Inferior parietal cortex (tissue), 1 donor: ENCODE results near the gene MACROD1.
A peak's percentile ranks its signal among the peaks of the same experiment; 100 is the strongest.

ENCODE experiments used
- DNase-seq: peaks from one replicate; pipeline ENCODE4 v3.0.0-alpha.2; 2016; ENCODE audit errors: extremely low spot score

The MACROD1 gene

DNA sequence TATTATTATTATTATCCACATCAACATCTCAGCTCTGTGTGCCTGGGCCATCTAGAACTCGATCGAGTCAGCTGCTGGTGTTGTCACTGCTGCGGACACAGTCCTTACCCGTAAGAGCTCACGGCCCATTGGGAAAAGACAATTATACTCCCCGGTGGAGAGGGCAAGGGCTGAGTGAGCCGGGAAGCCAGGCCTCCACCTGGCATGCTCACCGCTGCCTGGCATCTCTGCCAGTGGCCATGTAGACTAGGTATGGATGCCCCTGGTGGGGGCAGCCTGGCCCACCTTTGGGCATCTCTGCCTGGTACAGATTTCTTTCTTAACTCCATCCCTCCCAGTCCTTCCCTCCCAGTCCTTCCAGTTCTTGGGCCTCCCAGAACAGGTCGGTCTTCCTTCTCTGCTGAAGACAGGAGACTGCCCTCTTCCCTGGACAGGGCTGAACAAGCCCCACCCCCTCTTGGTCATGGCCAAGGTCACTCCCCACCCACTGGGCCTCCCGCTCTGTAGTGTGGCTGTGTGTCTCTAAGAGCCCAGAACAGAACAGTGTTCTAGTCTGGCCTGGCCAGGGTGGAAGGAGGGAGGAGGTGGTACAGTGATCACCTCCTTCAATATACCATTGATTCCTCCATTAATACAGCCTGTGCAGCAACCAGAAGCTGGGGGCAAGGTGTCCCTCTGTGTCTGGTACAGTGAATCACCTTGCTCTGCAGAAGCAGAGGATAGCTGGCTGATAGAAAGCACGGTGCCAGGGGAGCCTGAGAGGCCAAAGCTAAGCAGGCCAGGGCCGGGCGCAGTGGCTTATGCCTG is 72.5 kb downstream of the MACROD1 start:
- DNase-seq, result no peak

DNA sequence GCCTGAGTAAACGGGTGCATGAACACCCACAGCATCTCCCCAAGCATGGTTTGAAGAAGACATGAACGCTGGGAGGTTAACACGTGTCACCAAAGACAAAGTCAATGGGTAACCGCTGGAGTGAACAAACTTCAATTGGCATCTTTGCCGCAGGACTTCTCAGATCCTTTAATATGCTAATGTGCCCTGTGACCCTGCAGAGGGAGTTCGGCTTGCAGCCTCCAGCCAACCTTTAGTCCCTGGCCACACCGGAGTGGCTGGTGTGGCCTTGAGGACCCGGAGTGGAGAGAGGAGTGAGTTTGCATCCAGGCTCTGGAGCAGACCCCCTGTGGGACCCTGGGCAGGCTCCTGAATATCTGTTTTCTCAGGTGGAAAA is 73.2 kb downstream of the MACROD1 start:
- no peak for DNase-seq

DNA sequence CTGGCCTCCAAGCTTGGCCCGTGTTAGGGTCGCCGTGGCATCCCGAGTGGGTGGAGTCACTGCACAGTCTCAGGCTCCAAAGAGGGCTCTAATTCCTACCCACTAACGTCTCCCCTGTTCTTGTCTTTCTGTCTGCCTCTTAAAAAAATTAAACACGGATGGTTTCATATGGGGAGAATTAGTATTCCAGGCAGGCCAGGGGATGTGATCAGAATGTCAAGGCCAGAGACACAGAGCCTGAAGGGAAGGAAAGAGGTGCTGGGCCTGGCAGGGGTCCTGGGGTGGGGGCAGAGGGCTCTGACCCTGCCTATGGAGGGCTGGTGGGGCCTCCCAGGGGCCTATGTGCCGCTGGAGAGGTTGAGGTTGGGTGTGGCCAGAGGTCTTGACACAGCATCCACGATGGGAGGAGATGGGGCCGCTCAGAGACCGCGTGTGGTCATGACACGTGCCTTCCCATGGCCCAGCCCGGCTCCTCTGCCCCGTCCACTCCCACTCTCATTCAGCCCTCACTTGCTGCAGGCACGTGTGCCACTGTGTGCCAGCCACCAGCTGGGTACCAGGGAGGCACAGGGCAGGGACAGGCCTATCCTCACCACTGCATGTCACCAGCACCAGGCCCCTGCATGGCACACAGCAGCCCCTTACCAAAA is 73.7 kb downstream of the MACROD1 start:
- DNase-seq, result peak; percentile 69

DNA sequence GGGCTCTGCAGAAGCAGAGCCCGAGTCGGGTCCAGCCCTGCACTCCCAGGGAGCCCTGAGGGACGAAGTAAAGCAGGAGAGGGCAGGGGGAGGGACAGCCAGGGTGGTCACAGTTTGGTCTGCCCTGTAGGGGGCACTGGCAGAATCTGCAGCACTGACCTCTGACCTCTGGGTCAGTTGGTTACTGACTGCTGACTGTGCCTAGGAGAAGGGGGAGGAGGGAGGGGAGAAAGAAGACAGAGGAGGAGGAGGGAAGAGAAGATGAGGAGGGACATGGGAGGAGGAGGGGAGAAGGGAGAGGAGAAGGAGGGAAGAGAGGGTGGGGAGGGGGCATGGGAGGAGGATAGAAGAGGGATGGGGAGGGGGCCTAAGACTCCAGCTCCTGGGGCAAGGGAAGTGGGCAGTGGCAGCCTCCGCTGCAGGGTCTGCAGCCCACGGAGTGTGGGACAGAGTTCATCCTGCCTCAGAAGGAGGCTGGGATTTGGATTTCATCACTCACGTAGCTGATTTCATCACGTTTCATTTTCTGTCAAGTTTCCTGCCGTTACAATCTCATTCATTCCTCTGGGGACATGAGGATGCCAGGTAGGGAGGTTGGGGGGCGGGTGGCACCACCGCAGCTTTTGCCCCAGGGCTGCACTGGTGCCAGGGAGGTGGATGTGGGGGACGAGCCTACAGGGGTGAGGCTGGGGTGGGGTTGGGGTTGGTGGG is 75.0 kb downstream of the MACROD1 start:
- DNase-seq, result no peak

DNA sequence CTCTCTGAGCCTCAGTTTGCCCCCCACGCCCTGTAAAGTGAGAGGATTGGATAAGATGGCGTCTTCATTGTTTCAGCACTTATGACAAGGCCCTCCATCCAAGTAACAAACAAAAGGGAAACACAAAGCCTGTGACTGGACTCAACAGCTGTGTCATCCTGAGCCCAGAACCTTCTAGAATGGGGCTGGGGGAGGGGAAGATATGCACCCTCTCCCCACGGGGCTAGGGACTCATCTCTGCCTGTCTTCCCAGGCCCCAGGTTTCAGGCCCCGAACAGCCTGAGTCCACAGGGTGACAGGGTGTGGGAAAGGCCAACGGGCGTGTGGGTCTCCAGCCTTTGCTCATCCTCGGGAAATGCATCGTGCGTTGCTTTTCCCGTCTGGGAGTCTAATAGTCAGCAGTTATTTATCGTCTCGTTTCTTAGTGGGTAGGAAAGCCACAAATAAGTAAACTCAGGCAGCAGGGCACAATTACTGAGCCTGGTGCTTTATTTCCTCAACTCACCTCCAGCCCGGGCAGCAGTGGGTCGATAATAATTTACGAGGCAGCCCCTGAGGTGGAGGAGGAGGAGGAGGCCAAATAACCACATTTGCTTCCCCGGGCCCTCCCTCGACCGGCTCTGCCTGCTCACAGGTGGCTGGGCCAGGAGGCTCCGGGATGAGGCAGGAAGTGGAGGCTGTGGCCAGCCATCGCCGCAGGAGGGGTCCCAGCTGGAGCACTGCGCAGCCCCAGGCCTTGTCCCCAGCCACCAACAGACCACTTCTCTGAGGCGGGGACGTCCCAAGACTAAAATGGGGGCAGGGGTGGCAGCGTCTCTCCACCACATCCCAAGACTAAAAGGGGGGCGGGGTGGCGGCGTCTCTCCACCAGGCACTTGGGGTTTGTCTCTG is 75.8 kb downstream of the MACROD1 start:
- DNase-seq, result no peak

DNA sequence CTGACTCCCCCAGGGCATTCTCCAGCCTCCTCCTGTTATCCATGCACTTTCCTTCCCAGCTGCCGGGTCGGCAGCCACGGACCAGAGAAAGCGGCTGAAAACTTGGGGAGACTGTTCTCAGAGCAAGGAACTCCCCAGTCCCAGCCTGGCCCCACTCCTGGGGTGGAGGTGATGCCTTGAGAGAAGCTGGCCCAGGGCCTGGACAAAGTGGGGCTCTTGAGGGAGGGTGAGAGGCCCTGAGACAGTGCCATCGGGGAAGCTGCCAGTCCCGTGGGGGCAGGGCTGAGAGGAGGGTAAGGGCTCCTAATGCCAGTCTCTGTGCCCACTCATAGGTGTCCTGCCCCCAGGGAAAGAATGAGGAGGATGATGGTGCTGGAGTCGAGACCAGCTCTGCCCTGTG is 76.4 kb downstream of the MACROD1 start:
- DNase-seq, result no peak

DNA sequence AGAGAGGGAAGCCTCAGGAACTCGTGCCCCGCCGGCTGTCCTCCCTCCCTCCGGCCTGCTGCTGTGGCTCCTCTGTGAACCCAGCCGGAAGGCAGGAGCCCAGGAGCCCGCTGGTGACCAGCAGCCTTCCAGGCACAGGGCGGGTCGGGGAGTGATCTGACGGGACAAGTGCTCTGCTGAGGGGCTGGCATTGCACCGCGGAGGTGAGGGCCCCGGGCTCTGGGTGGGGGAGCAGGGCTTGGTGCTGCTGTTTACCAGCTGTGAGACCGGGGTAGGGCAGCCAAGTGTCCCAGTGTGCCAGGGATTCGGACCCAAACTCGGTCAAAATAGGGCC is 76.9 kb downstream of the MACROD1 start:
- no peak for DNase-seq

DNA sequence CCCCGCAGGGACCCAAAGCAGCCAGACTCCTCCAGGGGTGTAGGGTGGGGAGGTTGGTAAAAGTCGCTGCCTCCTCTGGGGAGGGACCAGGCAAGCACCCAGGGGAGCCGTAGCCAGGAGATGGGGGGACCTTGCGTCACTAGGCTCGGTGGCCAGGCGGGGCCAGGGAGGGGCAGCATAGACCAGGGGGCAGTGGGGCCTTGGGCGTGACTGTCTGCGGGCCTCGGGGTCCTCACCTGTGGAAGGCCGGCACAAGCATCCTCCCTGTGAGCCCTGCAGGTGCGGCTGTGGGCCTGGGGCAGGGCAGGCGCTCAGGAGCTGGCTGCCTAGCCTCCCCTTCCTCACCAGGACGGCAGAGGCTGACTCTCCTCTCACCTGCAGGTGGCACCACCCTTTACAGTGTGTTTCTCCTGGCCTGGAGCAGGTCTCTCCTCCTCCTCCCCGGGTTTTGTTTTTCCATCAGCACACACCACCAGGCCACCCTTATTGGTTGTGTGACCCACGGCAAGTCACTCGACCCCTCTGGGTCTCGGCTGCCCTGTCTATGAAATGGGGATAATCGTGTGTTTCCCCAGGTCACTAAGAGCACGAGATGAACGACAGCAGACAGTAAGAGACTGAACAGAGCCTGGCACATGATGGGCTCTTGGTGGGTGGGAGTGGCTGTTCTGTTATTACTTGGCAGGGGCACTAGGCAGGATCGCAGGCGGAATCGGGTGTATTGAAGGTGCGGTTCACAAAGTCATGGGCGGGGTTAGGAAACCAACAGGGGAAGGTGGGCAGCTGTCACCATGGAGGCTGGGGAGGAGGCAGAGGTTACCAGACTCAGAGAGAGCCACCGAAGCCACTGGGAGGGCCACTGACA is 77.5 kb downstream of the MACROD1 start:
- DNase-seq, result no peak

DNA sequence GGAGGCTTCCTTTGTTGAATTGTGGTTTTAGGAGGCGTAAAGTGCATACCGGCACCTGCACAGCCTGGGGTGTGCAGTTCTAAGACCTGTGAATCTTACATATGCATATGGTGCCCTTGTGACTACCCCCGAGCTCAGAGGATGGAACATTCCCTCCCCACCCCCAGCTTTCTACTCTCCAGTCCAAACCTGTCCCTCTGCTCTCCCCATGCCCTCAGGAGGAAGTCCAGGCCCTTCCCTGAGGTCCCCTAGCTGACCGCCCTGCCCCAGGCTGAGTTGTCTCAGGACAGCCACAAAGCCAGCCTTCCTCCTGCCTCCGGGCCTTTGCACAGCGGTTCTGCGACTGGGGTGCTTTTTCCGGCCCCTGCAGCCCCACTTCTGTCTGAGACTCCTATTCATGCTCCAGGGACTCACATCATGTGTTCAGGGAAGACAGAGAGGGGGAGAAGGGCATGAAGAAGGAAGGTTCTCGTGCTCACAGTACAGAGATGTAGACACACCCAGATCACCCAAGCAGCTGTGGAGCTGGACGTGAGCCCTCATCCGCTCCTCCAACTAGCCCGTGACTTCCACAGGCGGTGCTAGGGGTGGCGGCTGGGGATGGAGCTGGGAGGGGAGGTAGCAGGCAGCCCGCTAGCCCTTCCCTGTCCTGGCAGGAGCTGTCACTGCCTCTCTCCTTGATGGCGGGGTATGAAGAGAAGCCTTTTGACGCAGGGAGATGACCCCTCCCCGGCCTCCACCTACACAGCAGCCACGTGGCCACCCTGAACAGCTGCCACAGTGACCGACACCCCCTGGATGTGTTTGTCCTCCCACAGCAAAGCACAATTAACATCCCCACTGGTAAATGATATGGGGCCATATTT is 79.4 kb downstream of the MACROD1 start:
- no peak for DNase-seq

DNA sequence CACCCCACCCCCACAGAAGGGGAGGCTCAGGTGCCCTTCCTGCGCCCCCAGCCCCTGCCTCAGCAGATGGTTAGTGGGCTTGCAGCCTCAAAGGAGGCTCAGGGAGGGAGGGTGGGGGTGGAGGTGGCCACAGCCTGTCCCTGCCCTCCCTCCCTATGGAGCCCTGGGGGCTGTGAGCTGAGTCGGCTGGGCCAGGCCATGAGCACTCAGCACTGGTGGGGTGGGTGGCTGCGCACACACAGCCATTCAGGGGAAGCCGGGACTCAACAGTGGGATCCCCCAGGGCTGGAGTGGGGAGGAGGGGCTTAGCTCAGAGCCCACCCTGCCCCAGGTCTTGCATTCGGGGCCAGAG is 80.0 kb downstream of the MACROD1 start:
- no peak for DNase-seq

DNA sequence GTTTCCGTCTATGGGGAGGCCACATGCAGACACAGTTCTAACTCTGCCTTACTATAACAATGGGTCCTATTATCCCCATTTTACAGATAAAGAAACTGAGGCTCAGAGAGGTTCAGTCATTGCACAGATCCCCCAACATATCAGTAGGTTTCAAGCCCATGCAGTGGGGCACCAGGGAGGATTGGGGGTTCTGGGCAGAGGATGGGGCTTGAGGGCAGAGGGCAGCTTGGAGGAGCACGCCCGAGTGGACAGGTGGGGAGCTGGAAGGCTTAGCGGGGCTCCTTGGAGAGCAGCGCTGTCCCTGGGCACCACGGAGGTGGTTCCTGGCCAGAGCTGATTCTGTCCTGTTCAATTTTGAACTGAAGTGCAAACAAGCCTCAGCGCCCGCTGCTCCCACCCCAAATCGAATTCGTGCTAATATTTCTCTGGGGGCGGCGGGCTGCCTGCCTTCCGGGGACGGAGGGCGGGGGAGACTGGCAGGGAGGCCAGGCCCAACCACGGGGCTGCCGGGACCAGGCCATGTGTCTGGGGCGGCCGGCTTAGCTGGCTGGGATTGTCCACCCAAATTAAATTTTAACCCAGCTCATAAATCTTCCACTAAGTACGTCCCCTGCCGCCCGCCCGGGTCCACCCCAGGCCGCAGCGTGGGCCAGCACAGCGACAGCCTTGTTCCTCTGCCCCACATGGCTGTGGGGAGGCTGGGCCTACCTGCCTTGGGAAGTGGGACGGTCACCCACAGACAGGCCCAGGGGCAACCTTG is 80.8 kb downstream of the MACROD1 start:
- DNase-seq, result no peak

DNA sequence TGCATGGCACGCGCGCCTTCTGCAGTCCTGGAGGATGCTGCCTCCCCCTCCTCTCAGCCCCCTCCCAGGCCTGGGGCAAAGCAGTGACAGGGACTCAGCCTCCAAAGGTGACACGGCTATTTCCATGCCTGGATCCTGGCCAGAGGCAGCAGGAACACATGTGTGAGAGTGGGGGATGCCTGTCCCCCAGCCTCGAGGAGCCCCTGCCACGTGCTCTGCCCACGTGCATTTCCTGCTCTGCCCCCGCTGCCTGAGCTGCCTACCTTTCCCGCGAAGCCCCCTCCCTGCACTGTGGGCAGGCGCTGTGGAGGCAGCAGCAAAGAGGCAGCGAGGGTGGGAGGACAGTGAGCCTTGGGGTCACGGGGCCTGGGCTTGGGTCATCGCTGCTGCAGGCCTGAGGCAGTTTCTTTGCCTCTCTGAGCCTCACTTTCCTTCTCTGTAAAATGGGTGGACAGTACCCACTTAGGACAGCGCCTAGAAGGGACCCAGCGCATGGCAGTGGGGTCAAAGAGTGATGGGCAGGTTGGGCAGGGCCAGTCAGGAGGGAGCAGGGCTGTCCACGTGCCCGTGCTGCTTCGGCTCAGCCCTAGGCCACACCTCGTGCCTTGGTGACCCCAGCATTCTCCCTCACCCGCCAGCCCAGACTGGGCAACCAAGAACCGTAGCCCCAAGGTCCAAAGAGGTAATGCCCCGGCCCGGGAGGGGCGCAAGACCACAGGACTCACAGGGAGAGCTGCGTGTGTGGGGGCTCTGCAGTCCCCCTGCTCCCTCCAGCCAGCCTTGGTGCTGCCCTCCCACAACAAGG is 81.6 kb downstream of the MACROD1 start:
- no peak for DNase-seq

DNA sequence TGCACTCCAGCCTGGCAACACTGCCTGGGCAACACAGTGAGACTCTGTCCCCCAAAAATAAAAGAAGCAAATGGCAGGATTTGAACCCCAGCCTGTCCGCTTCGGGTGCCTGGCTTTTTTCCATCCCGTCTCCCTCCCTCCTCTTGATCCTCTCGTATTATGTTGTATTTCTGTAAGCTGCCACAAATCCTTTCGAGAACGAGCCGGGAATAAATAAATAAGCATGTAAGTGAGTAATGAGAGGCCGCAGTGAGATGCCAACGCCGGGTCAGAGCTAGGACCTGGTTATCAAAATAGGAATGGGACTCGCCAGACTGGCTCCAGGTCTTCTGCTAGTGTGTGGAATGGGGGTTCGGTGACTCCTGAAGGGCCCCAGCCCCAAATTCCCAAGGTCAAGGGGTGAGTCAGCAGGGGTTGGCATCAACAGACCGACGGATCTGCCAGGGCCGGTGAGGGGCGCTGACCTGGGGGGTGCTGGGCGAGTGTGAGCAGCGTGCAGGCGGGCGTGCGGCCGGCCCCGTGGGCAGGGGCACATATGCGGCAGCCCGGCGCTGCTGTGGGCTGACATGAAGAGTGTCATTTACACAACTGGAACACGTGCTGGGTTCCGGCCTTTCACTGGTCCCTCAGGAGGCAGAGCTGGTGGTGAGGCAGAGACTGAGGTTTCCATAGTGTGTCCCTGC is 82.4 kb downstream of the MACROD1 start:
- no peak for DNase-seq

DNA sequence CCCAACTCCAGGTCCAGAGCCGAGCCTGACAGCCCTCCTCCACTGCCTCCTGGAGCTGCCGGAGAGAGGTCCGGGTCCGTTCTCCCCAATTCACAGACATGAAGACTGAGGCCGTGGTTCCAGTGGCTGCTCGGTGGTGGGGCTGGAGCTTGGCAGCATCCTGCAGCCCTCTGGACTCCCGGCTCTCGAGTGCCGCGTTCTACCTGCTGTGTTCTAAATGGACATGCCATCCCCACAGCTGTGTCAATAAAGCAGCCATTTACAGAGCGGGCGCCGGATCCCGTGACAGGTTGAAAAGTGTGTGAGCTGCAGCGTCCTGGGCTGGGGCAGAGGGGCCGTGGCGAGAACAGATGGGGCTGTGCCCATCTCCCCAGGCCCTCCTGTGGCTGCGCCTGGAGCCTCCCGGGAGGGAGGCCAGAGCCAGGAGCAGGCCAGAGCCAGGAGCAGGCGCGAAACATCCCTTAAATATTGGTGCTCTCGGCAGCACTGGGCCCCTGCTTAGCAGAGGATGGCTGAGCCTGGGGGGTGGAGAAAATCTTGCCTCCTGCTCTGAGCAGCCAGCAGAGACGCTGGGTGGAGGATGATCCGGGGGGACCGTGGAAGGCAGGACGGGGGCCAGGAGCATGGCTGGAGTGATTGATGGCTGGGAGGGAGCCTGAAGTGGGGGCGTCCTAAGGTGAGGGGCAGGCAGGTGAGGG is 84.0 kb downstream of the MACROD1 start:
- no peak for DNase-seq

DNA sequence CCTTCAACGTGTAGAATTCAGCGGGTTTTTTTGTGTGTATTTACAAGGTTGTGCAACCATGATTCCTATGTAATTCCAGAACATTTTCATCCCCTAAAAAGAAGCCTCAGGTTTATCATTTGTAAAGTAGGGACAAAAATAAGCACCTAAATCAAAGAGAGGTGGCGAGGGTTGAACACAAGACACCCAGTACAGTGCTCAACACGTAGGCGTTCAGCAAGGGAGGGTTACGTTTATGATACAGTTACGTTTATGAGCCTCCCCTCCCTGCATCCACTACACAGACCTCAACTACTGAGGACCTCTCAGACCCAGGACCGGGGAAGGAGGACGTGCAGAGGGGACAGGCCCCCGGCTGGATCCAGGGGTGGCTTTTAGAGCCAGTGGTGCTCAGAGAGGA is 85.5 kb downstream of the MACROD1 start:
- DNase-seq, result no peak

DNA sequence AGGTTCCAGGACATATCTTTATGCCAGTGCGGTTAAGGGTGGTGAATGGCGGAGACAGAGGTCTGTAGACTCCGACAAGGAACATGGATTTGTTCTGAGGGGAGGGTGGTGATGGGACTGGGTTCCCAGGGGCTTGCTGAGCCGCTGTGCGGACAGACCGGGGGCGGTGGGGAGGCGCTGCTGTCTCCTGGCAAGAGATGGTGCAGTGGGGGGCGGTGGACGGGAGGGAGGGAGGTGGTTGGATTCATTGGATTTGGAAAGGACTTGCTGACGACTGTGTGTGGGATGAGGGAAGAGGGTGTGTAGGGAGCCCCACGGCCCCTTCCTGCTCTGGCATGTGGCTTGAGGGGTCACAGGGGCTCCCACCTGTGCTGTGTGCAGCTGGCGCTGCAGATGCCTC is 87.0 kb downstream of the MACROD1 start:
- DNase-seq, result no peak

DNA sequence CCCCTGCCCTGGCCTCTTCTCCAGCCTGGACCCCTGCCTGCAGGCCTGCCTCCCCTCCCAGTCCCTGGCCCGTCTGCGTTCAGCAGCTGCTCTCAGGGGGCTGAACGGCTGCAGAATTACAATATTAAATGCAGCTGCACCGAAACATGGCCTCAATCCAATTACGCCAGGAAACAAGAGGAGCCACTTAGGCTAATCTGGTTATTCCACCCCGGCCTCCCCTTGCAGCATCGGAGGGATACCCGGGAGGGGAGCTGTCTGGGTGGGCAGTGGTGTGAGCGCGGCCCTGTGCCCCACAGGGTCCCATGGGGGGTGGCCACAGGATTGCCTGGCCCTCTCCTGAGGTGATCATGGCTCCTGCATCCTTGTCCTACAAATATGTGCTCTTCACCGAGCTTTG is 87.6 kb downstream of the MACROD1 start:
- no peak for DNase-seq
